HG03196 (cell line): ENCODE data around the gene CDK16.
A peak's percentile ranks its signal among the peaks of the same experiment; 100 is the strongest.

ENCODE experiments used
- ATAC-seq: cut with Tn5 transposase; IDR thresholded peaks from one replicate; pipeline ENCODE4 v1.9.1; 2021; ENCODE audit not compliant: unreplicated experiment

CDK16 gene

GRCh38 chrX:47185241-47185640 lies 33.2 kb upstream of the CDK16 start:
- ATAC-seq: no peak

GRCh38 chrX:47186096-47186740 lies 32.3 kb upstream of the CDK16 start:
- no peak for ATAC-seq

- ATAC-seq: no peak
Measured at GRCh38 chrX:47187106-47187677, 31.3 kb upstream of the CDK16 start.

- no peak for ATAC-seq
Measured at GRCh38 chrX:47189906-47190305, 28.6 kb upstream of the CDK16 start.

GRCh38 chrX:47190445-47191269 lies 27.8 kb upstream of the CDK16 start:
- peak; percentile 66 for ATAC-seq

GRCh38 chrX:47191331-47191730 lies 27.1 kb upstream of the CDK16 start:
- no peak for ATAC-seq

GRCh38 chrX:47191806-47192401 lies 26.6 kb upstream of the CDK16 start:
- no peak for ATAC-seq

GRCh38 chrX:47193475-47194193 lies 24.8 kb upstream of the CDK16 start, which contains the start of gene UBA1:
Gene UBA1, plus strand, starts transcription at chrX:47193829. Its CDS starts 4,974 bp downstream, at chrX:47198803.
- peak; percentile 49 for ATAC-seq

GRCh38 chrX:47194194-47194787 lies 24.2 kb upstream of the CDK16 start:
- ATAC-seq: no peak

GRCh38 chrX:47196098-47196497 lies 22.4 kb upstream of the CDK16 start:
- no peak for ATAC-seq

GRCh38 chrX:47197526-47197925 lies 21.0 kb upstream of the CDK16 start:
- ATAC-seq: no peak

- no peak for ATAC-seq
Measured at GRCh38 chrX:47198026-47198686, 20.3 kb upstream of the CDK16 start.

- no peak for ATAC-seq
Measured at GRCh38 chrX:47198687-47199080, 19.8 kb upstream of the CDK16 start.

GRCh38 chrX:47199286-47199685 lies 19.2 kb upstream of the CDK16 start:
- ATAC-seq: no peak

GRCh38 chrX:47200385-47201150 lies 17.9 kb upstream of the CDK16 start:
- no peak for ATAC-seq

- no peak for ATAC-seq
Measured at GRCh38 chrX:47201345-47201944, 17.0 kb upstream of the CDK16 start.

GRCh38 chrX:47202316-47202715 lies 16.2 kb upstream of the CDK16 start:
- ATAC-seq: no peak

- no peak for ATAC-seq
Measured at GRCh38 chrX:47202877-47203276, 15.6 kb upstream of the CDK16 start.

GRCh38 chrX:47204970-47205369 lies 13.5 kb upstream of the CDK16 start:
- no peak for ATAC-seq
